NCI-H526 treated with DMSO at 0.1 percent for 48 hours (cell line): ENCODE results near the gene PEX10.

ENCODE experiments used
- DNase-seq: peaks from one replicate; lab custom pipeline; 2025; lab: John Stamatoyannopoulos, UW

PEX10 gene

DNA sequence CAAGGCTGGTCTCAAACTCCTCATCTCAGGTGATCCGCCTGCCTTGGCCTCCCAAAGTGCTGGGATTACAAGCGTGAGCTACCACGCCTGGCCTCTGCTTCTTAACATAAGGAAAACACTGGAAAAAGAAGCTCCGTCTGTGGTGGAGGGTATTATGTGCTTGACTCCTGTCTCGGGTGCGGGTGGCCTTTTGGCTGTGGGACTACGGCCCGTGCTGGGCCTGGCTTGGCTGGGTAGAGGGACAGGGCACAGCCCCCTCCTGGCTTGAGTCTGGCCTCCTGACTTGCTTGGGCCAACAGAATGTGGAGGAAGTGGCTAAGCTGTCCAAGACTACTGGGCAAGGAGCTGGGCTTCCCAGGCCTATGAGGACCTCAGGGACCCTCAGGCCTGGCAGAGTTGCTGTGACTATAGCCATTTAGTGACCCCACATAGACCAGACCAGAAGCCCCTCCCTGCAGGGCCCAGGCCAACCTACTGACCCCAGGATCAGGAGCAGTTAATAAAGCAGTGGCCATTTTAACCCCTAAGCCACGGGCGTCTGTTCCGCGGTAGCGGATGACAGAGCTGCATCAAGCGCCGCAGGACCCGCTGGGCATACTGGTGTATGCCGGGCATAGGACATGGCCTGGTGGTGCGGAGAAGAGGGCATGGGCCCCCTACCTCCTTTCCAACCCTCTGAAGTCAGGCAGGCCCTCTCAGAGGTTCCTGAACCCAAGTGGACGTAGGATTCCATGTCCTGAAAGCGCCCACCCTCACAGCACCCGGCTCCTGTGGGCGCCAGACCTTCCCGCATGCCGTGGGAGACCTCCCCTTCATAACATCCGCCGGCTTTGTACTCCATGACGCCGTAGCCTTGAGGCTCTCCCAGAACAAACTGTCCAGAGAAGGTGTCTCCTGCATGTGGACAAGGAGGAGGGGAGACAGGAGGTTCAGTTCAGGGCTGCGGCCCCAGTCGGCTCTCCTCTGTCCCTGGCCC, 25.4 kb downstream of the PEX10 start:
- DNase-seq: no peak

DNA sequence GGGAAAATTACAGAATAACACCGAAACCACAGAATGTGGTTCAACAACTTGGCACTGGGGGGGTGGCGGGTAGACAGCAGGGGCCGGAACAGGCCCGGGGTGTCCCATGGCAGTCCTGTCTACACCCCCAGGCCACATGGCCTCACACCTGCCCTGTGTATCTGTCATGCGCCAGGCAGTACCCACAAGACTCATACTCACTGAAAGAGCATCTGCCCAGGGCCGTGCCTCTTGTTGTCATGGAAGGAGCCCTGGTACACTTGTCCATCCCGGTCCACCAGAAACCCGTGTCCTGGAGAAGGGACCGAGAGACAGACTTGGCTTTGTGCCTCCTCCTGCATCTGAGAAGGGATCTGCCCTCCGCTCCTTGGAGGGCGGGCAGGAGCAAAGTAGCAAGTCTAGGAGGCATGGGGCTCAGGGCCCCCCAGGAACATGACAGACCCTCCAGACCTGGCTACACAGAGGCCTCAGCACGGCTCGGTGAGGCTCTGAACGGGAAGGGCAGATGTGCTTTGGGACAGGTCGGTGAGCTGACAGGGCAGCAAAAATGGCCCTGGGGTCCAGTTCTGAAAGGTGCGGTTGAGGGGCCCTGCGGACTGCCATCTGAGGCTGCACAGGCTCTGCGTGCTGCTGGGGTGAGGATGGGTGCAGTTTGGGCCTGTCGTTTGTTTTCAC, 26.6 kb downstream of the PEX10 start:
- DNase-seq: no peak

DNA sequence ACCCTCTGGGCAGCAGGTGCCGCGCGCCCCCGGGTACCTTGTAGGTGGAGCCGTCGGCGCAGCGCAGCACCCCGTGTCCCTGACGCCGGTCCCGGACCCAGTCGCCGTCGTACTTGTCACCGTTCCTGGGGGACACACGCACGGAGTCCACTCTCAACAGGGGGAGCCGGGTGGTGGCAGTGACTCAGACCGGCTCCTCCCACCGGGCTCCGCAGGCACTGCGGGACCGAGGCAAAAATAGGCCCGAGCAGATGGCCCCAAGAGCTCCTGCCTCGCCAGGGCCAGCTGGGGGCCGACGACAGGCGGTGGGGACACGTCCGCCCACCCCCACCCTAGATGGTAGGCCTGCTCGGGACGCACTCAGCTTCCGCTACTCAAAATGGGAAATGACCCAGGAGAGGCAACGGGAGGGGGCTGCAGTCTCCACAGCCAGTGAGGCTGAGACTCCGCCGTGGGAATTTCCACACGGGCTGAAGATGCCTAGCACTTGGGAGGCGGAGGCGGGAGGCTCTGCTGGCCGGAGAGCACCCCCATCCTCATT, 27.4 kb downstream of the PEX10 start:
- DNase-seq: no peak

DNA sequence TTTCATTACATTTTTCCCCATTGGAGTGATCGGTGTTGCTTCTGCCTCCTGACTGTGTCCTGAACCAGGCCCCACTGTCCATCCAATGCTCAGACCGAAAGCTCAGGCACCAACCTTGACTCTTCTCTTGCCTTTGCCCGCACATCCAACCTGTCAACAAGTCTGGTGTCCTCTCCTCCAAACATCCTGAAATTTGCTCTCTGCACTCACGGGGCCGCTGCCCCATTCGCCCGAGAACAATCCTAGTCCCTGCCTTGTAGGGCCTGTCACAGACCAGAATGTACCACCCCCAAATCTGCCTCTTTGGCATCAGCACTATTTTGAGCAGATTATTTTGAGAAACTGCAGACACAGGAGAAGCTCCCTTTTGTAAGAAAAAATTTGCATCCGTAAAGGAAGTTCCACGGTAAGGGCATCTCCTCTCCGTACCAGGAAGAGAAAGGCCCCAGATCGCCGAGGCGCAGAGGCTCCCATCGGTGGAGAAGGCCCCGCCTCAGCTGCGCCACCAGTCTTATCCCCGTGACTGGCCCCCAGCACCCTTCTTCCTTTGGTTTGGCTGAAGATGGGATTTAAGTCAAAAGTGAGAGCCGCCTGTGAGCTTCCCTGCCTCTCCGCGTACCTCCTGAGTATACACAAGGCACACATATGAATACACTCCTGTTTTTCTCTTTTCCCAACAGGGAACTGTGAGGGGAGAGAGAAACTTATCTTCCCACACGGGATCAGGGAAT, 28.1 kb downstream of the PEX10 start:
- no peak for DNase-seq

DNA sequence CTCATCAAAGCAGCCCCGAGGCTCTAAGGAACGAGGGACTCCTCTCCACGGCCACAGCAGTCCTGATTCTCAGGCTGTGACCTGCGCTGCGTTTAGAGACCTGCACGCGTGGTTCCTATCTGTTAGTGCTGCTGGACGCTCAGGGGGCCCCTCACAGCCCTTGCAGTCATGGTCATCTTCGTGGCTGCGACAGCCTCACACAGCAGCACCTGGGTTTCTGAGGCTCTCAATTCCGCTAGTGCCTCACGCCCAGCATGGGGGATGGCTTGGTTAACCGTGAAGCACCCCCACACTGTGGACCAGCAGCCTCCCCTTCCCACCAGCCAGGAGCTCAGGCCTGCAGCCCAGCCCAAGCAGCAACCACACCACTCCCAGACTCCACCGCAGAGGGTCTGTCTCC, 28.8 kb downstream of the PEX10 start:
- no peak for DNase-seq

DNA sequence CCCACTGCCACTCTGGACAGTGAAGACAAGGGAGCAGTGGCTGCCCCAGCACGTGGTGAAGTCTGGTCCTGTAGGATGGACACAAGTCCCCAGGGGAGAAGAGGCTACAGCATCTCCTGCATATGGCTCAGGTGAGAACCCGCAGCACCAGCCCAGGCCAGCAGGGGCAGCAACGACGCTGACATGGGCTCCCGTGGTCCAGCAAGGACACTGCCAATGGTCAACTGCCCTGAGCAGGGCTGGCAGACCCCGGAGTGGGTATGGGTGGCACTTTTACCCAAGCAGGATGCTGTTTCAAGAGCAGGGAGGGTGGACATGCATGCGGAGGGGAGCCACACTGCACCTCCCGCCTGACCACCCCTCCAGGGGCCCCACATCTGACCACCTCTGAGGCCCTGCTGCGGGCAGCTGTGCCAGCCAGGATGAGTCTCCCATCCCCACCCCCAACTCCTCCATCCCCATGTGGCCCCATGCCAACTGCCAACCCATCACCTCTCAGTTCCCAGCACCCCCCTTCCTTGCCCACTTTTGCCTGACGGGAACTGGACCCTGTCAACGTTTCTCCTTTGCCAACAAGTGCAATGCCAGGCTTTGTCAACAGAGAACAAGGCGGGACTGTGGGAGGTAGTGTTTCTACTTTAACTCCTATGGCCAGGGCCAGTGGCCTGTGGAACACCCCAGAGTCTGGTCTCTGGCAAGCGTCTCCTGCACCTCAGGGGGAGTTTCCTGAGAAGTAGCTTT, 29.6 kb downstream of the PEX10 start:
- no peak for DNase-seq

DNA sequence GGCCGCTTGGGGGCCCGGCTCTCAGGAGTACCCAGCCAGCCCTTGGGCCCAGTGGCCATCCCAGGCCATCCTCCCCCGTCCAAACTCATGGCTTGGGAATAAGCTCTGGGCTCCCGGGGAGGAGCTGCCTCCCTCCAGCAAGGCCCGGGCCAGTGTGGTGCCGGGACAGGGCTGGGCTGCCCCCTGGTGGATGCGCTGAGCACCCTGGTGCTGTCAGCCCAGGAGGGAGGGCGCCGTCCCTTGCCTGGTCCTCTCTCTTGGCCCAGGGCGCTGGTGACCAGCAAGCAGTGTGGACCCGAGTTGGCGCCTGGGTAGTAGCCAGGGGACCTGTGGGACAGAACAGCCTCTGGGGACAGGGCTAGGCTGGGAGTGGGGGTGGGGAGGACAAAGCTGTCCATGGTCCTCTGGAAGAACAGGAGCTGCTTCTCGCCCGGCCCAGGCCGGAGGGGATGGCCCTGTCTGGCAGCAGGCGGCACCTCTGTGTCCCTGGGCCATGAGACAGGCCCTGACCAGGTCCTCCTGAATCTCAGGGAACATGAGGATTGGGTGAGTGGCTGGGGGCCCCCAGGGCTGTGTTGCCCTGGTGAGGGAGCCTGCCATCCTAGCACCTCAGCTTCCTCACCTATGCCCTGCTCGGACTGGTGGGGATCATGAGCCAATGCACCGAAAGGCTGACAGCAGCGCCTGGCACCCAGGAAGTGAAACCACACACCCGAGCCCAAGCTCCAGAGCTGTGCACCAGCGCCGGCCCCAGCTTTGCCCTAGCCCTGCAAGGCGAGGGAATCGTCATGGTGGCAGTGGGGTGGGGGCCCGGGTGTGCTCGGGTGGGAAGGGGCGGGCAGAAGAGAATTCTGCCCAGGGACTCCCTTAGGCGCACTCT, 30.4 kb downstream of the PEX10 start:
- peak; percentile 22 for DNase-seq

DNA sequence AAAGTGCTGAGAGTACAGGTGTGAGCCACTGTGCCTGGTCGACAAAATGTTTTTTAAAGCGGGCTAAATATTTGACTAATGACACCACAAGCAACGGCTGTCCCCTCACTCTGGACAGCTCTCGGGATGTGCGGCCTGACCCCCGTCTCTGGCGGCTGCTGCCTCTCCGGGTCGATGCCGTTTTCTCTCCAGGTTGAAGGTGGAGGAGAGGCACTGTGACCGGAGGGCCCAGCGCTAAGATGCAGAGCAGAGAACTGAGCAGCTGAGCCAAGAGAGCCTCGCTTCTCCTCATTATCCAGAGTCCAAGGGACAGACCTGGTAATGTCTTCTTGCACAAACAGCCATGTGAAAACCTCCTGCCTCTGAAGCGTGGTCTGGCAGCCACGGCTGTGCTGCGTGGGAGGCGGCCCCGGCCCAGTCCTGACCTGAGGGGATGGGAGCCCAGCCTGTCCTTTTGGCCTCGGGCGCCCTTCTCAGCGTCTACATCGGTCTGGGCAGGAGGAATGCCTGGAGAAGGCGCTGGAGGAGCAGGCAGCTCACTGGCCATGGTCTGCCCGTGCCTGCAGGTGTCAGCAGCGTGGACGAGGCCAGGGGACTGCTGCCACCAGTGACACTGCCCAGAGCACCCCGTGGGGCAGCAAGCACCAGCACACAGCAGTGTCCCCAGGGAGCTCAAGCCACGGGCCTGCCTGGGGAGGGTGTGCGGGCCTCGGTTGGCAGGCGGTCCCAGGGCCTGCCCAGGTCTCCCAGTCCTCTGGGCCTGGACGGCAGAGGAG, 31.4 kb downstream of the PEX10 start:
- DNase-seq: no peak

DNA sequence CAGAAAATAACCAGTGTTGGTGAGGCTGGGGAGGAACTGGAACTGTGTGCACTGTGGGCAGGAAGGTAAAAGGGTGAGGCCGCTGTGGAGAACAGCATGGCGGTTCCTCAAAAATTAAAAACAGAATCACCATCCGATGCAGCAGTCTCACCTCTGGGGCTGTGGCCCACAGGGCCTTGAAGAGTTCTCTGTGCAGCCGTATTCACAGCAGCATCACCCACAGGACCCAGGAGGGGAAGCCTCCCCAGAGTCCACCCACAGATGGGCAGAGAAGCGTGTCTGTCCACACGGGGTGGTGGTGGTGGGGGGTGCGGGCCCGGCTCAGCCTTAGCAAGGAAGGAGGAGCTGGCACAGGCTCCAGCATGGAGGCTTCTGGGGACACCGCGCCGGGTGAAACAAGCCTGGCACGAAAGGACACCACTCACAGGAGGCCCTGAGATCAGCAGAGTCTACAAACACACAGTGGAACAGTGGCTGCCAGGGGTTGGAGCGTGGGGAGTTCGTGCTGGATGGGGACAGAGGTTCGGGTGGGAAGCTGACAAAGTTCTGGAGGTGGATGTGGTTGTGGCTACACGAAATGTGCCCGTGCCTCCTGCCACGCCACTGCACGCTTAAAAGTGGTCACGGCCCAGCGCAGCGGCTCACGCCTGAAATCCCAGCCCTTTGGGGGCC, 32.5 kb downstream of the PEX10 start:
- no peak for DNase-seq

DNA sequence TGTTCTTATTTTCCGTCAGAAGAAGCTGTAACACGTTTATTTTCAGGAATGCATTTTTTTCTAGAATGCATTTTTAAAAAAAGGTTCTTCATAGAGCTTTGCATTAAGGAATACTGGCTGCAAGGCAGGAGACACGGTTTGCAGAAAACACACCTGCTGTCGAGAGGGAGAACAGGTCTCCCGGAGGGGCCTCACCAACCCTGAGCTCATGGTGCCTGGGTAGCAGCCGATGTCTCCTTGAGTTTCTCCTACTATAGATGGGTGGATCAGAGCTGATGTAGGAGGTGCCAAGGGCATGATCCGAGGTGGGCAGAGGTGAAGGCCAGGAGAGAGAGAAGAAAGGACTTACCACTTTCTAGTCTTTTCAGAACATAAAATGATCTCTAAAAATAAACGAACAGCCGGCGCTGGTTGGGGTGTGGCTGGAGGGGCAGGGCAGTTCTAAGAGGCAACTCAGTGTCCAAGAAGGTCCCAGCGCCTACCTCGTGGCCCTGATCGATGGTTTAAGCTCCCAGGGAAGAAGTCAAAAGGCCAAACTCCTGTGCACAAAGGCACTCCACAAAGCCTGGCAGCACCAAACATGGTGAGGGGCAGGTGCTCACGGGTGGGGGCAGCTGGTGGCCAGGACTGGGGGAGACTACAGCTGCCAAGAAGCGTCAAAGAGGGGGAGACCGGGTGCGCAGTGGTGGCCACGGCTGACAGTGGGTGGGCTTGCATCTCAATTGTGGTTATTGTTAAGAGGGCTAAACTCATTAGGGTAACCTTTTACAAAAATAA, 33.2 kb downstream of the PEX10 start:
- DNase-seq: no peak

DNA sequence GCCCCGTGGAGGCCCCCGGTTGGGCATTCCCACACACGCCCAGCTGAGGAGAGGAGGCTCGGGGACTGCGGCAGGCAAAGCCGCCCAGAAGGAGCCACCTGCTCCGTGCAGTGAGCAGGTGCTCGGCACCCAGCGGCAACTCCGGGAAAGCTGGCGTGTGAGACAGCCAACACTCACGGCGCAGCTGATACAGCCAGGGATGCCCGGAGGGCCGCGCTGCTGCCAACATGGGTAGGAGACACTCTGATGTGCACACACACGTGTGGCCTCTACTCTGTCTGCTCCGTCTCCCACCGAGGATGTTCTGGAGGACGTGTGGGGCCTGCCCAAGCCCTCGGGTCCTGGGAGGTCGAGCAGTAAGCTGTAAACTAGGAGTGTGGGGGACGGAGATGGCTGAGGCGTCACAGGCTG, 33.9 kb downstream of the PEX10 start:
- DNase-seq: peak; percentile 9

DNA sequence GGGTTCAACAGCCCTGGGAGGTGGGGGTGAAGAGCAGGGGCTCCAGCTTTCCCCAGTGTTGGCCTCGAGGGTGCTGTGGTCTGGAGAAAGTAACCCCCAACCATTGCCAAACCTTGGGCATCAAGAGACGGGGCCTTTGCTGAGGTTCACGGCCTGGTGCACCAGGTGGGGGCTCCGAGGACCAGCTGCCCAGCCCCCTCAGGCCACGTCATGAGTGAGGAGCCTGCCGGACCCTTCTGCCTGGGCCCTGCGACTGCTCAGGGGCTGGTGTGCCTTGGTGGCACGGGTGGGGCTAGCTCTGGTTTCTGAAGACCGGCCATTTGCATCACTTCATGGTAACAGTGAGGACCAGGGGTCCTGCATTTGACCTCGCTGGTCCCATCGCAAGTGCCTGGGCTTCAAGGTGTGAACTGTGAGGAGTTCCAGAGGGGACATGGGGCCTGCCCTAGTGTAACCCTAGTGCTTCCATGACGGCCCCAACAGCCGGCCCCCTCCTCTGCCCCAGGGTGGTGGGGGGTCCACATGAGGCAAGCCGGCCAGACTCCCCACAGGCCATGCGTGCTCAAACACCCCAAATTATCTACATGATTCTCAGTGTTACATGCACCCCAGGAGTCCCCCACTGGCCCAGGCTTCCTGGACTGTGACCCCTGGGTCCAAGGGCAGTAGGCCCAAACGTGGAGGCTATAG, 34.5 kb downstream of the PEX10 start:
- no peak for DNase-seq

DNA sequence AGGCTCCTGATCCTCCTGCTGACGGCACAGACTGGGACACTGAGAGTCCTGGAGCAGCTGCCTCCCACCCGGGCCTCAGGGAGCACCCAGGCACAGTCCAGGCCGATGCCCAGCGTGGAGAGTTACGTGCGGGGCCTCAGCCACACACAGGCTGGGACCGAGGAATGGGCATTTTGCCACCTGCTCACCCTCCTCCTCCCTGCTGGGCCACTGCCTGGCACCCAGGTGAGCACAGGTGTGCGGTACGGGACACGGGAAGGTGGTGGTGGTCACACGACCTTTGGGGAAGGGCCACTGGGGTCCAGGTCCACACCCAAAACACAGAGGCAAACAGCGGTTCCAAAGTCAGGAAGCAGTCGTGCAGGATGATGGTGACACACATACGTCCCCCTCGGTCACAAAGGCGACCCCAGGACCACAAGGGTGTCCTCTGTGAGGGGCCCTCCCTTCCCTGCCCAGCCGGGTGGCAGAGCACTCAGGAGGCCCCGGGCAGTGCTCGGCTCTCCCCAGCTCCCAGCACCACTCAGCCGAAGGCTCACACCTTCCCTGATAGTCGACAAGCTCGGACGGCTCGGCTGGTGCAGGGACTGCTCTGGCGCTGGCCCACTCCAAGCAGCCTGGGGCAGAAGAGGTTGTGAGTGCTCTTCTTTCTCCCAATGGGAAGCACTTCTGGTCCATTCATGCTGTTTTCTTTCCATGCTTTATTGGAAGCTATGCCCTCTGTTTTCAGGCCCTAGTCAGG, 35.3 kb downstream of the PEX10 start:
- DNase-seq: no peak

DNA sequence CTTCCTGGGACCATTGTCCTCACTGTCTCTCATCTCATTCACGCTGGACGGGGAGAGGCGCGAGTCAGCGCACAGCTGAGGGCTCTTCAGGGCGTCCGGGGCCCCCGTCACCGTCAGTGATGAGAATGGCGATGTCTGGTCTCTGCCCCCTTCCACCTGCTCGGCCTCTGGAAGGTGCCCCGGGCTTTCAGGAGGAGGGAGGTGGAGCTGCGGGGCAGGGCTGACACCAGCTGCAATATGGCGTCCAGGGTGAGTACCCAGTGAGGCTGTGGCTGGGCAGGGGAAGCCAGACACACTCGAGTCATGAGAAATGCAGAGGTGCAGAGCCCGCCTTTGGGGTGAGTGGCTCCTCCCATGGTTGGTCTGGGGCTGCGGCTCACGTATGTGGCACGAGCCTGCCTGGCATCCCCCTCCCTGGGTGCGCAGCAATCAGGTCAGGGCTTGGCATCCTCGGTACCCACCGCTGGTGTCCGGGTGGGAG, 36.1 kb downstream of the PEX10 start:
- DNase-seq: no peak

DNA sequence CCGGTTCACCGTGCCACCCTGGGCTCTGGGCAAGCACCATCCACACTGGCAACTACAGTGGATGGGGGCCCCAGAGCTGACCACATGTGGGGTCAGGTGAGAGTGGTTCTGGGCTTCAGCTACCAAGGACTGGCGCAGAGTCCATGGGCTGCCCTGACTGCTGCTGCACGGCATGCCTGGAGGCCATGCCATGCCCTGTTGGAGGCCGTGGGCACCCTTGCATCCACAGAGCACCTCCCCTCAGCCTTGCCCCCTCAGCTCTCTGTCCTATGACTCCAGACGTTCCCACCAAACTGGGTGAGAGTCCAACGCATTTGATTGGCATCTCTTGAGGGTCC, 36.5 kb downstream of the PEX10 start:
- DNase-seq: no peak

DNA sequence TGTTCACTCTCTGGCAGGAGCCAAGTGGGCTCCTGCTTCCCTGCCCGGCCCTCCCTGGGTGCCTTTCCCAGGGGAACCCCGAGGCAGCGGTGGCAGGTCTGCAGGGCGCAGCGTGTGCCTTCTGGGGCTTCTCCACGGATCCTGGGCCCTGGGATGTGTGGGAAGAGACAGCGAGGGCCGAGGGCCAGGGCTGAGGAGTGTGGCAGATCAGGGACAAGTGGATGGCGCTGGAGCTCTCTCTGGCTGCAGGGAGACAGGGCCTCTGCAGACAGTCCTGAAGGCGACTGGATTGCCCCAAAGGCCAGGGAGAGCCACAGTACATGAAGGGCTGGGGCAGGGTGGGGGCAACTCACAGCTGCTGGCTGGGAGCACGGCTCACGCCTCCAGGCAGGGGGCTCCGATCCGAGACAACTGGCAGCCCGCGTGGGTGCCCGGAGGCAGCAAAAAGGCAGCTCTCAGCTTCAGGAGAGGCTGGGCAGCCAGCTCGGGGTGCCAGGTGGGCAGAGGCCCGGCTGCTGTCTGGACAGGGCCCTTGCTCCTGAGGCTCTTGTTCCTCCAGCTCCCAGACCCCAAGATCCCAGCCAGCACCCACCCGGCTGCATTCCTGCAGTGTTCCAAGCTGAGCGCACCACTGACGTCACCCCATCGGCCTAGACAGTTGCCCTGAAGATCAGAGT, 37.0 kb downstream of the PEX10 start:
- no peak for DNase-seq
